ENCODE measurements around the gene ATP5IF1. TPM values are rescaled to one million over a fixed set of nuclear protein-coding genes. Genes with fewer than 3 reads are reported as not detected.

Gene ATP5IF1
- total RNA-seq, 1 experiment from 2014 or later: 146 TPM

- Histone ChIP-seq H3K9me2 (ENCODE audit: insufficient read depth) (no peaks in the 10 kb centered on the region), H3K27me3 (ENCODE audit: insufficient read depth, low read depth) (no peaks in the 10 kb centered on the region), H3K4me3 (no peak overlapping the region), H3K4me1 (replicated peaks; ENCODE audit: insufficient read depth) (0 out of 2 replicates have a peak, but pooled peaks cover under 1% of the 10 kb centered on the region), H3F3A (ENCODE audit: insufficient read depth, low read depth) (0 out of 2 replicates have a peak, but pooled peaks cover 5% of the 10 kb centered on the region), H3K27ac (no peak overlapping the region), H3K9me3 (ENCODE audit: insufficient read depth, low read depth) (no peaks in the 10 kb centered on the region), H4K20me1 (ENCODE audit: insufficient read depth) (no peaks in the 10 kb centered on the region), H2AFZ (no peak overlapping the region), H3K36me3 (ENCODE audit: low read depth) (no peaks in the 10 kb centered on the region), H3K79me2 (ENCODE audit: low read depth) (no peaks in the 10 kb centered on the region), H3K4me2 (no peak overlapping the region)
- CTCF ChIA-PET: no interaction called here
- TF ChIP-seq CTCF (conservative IDR thresholded peaks at IDR 0.05) (no peak), EZH2 (IDR thresholded peaks at IDR 0.05; ENCODE audit: low read depth) (no peak)
- POLR2A ChIA-PET (ENCODE audit: unreplicated experiment): no interaction called here
- intact Hi-C loops (cut with micrococcal nuclease; ENCODE audit: unreplicated experiment): loop anchor here (10.0 kb wide), 1 partner anchor 205 kb away; no protein-coding TSS in a partner anchor
- no TSS peak for BruUV-seq (replicated peaks)
- no peak for DNase-seq
Measured at GRCh38 chr1:28199328-28200233, 36.3 kb upstream of the ATP5IF1 start.

DNA sequence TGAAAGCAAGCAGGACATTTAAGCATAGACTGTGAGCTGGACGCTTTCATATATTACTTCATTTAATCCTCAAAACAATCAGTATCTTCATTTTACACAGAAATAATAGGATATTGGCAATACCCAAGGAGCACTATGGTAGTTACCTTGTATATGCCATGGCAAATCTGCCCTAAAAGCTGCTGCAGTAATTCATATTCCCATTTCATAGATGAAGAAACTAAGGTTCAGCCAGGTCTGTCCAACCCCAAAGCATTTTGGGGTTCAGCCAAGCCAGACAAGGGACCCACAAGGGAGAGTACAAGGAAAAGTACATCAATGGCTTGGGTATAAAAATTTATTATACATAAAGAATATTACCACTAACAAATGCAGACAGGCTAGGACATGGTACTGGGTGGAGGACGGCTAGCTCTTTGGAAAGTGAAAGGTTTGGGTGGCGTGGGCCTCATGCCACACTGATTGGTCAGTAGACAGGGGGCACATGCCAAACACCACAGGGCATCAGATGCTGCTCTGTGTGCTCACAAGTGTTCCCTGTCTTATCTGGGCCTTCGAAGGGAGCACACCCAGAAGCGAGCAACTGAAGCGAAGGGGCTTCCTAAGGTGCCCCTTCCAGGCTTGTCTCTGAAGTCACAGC, 35.6 kb upstream of the ATP5IF1 start:
- TSS peak; percentile 50 for BruUV-seq (replicated peaks)
- no peak overlapping the region for H3K4me3 ChIP-seq
- H3K79me2 ChIP-seq (ENCODE audit: low read depth): no peaks in the 10 kb centered on the region
- intact Hi-C loops (cut with micrococcal nuclease; ENCODE audit: unreplicated experiment): loop anchor here (10.0 kb wide), 1 partner anchor 206 kb away; no protein-coding TSS in a partner anchor
- H3K4me1 ChIP-seq (replicated peaks; ENCODE audit: insufficient read depth): no peaks in the 10 kb centered on the region
- H2AFZ ChIP-seq: no peak overlapping the region
- H3K27me3 ChIP-seq (ENCODE audit: insufficient read depth, low read depth): no peaks in the 10 kb centered on the region
- POLR2A ChIA-PET (ENCODE audit: unreplicated experiment): no interaction called here
- H3K36me3 ChIP-seq (ENCODE audit: low read depth): no peaks in the 10 kb centered on the region
- no peaks in the 10 kb centered on the region for H3K9me3 ChIP-seq (ENCODE audit: insufficient read depth, low read depth)
- CTCF ChIA-PET: no interaction called here
- H3F3A ChIP-seq (ENCODE audit: insufficient read depth, low read depth): no peaks in the 10 kb centered on the region
- no peak for DNase-seq
- H4K20me1 ChIP-seq (ENCODE audit: insufficient read depth): no peaks in the 10 kb centered on the region
- no peak overlapping the region for H3K27ac ChIP-seq
- TF ChIP-seq EZH2 (IDR thresholded peaks at IDR 0.05; ENCODE audit: low read depth) (no peak), CTCF (conservative IDR thresholded peaks at IDR 0.05) (no peak)
- H3K9me2 ChIP-seq (ENCODE audit: insufficient read depth): no peaks in the 10 kb centered on the region
- H3K4me2 ChIP-seq: no peak overlapping the region

- Histone ChIP-seq H3K4me1 (replicated peaks; ENCODE audit: insufficient read depth) (no peaks in the 10 kb centered on the region), H3K4me2 (no peak overlapping the region), H3F3A (ENCODE audit: insufficient read depth, low read depth) (no peaks in the 10 kb centered on the region; the same call in 1 of the 2 replicates), H3K36me3 (ENCODE audit: low read depth) (no peaks in the 10 kb centered on the region), H3K9me3 (ENCODE audit: insufficient read depth, low read depth) (no peaks in the 10 kb centered on the region), H3K79me2 (ENCODE audit: low read depth) (no peaks in the 10 kb centered on the region; the same call in 1 of the 2 replicates), H3K9me2 (ENCODE audit: insufficient read depth) (no peaks in the 10 kb centered on the region), H4K20me1 (ENCODE audit: insufficient read depth) (no peaks in the 10 kb centered on the region), H3K27me3 (ENCODE audit: insufficient read depth, low read depth) (no peaks in the 10 kb centered on the region), H2AFZ (no peak overlapping the region), H3K27ac (no peak overlapping the region), H3K4me3 (no peak overlapping the region)
- CTCF ChIA-PET: no interaction called here
- BruUV-seq (replicated peaks): no TSS peak
- POLR2A ChIA-PET (ENCODE audit: unreplicated experiment): no interaction called here
- intact Hi-C loops (cut with micrococcal nuclease; ENCODE audit: unreplicated experiment): loop anchor here (10.0 kb wide), 1 partner anchor 210 kb away; no protein-coding TSS in a partner anchor
- TF ChIP-seq EZH2 (IDR thresholded peaks at IDR 0.05; ENCODE audit: low read depth) (no peak), CTCF (conservative IDR thresholded peaks at IDR 0.05) (no peak)
- DNase-seq: no peak
Measured at GRCh38 chr1:28205243-28205642, 30.7 kb upstream of the ATP5IF1 start.
